ENCODE data around the gene EZH1. TPM values are rescaled to one million over a fixed set of nuclear protein-coding genes. Genes with fewer than 3 reads are reported as not detected.
"Not testable (repeated sequence)": the region's sequence is repeated elsewhere in the genome, so short reads cannot be mapped to it uniquely, and the experiment has no call there.

Gene EZH1
- total and polyA plus RNA-seq, 2 donors, result 18.5 to 38.8 TPM

DNA sequence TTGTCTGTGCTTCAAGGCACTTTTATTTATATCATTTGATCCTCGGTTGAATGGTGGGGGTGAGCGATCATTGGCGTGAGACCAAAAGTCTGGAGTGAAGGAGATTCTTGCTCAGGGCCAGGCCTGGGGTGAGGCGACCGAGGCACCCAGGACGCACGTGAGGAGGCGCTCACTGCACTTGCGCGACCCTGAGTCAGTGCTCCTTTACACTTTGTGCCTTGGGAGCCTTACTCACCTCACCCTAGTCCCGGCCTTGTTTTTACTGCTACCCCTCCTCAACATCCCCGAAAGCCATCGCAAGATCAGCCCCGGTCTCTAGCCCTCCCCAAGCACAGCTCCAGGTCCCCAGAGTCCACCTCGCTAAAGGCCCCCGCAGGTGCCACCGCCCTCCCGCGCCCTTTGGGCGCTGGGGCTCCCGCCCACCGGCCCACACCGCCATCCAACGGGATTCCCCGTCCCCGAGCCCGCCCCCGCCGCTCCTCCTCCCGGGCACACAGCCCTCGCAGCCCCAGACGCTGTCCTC is 496 bp downstream of the EZH1 start:
- Histone ChIP-seq H3K27ac (ENCODE audit: low read depth in 1 of 2, low read length in 1 of 2) (peak overlapping the region; percentile 86 to 96), H3K36me3 (ENCODE audit: control insufficient read depth in 2 of 2, insufficient read depth in 2 of 2, low read length in 1 of 2) (peaks cover 0 to 3% of the 10 kb centered on the region in 2 donors), H3K4me3 (ENCODE audit: low read length in 2 of 2) (peak overlapping the region; percentile 81 to 97), H3K9me3 (ENCODE audit: control insufficient read depth in 2 of 2, insufficient read depth in 1 of 2, low read length in 1 of 2) (peaks cover 0 to 4% of the 10 kb centered on the region in 2 donors), H3K27me3 (ENCODE audit: control insufficient read depth in 2 of 2, insufficient read depth in 1 of 2, low read length in 1 of 2) (peaks cover 4 to 19% of the 10 kb centered on the region in 2 donors), H3K4me1 (ENCODE audit: control insufficient read depth in 2 of 2, insufficient read depth in 2 of 2, low read length in 2 of 2) (peaks cover 5 to 20% of the 10 kb centered on the region in 2 donors)
- 2% methylated on average over 32 of the region's 32 CpGs for WGBS
- peak in 7 of 9 donors; percentile 18 to 65 (median 41) for DNase-seq (ENCODE audit: low read depth in 6 of 9, low spot score in 9 of 9)

DNA sequence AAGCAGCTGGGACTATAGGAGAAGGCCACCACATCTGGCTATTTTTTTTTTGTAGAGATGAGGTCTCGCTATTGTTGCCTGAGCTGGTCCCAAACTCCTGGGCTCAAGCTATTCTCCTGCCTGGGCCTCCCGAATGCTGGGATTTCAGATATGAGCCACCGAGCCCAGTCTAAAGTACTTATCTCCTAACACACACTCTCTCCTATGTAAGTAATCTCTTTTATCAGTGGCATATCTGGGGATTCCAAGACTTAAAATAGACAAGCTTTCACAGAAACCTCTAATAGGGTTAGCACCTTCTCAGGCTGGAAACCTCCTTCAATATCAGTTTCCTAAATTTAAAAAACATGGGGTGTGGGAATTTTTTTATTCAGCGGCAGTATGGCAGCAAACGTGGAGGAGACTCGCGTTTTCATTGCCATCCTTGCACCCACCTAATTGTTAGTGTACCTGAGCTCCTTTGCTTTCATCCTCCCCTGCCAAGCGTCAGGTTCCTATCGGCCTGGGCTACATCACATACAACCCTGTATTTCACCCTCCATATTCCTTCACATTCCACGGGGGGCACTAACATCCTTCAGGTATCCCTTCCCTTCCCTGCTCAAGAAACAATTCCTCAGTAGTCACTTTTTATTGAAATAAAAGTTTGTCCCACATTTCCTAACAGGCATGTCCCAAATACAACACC is 1.1 kb downstream of the EZH1 start:
- H3K9me3 ChIP-seq (ENCODE audit: control insufficient read depth in 2 of 2, insufficient read depth in 1 of 2, low read length in 1 of 2), result peaks cover 0 to 4% of the 10 kb centered on the region in 2 donors
- no peak for DNase-seq (ENCODE audit: low read depth in 6 of 9, low spot score in 9 of 9)
- H3K27ac ChIP-seq (ENCODE audit: low read depth in 1 of 2, low read length in 1 of 2), result peak overlapping the region in 1 of 2 donors; percentile 96
- peaks cover 0 to 3% of the 10 kb centered on the region in 2 donors for H3K36me3 ChIP-seq (ENCODE audit: control insufficient read depth in 2 of 2, insufficient read depth in 2 of 2, low read length in 1 of 2)
- peak overlapping the region; percentile 81 to 97 for H3K4me3 ChIP-seq (ENCODE audit: low read length in 2 of 2)
- peaks cover 5 to 20% of the 10 kb centered on the region in 2 donors for H3K4me1 ChIP-seq (ENCODE audit: control insufficient read depth in 2 of 2, insufficient read depth in 2 of 2, low read length in 2 of 2)
- 76% methylated on average over 10 of the region's 10 CpGs for WGBS
- H3K27me3 ChIP-seq (ENCODE audit: control insufficient read depth in 2 of 2, insufficient read depth in 1 of 2, low read length in 1 of 2), result peaks cover 4 to 15% of the 10 kb centered on the region in 2 donors

DNA sequence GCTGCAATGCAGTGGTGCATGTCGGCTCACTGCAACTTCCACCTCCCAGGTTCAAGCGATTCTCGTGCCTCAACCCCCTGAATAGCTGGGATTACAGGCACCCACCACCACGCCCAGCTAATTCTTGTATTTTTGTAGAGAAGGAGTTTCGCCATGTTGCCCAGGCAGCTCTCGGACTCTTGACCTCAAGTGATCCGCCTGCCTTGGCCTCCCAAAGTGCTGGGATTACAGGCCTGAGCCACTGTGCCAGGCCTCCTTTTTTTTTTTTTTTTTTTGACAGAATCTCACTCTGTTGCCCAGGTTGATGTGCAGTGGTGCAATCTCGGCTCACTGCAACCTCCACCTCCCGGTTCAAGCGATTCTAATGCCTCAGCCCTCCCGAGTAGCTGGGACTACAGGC is 1.9 kb downstream of the EZH1 start:
- not testable (repeated sequence) for H3K27ac ChIP-seq (ENCODE audit: low read depth in 1 of 2, low read length in 1 of 2); H3K4me3 ChIP-seq (ENCODE audit: low read length in 2 of 2); H3K9me3 ChIP-seq (ENCODE audit: control insufficient read depth in 2 of 2, insufficient read depth in 1 of 2, low read length in 1 of 2); H3K36me3 ChIP-seq (ENCODE audit: control insufficient read depth in 2 of 2, insufficient read depth in 2 of 2, low read length in 1 of 2); DNase-seq (ENCODE audit: low read depth in 6 of 9, low spot score in 9 of 9)
- peaks cover 4 to 15% of the 10 kb centered on the region in 2 donors for H3K27me3 ChIP-seq (ENCODE audit: control insufficient read depth in 2 of 2, insufficient read depth in 1 of 2, low read length in 1 of 2)
- peaks cover 5 to 20% of the 10 kb centered on the region in 2 donors for H3K4me1 ChIP-seq (ENCODE audit: control insufficient read depth in 2 of 2, insufficient read depth in 2 of 2, low read length in 2 of 2)
- WGBS, result 96% methylated on average over 11 of the region's 11 CpGs

DNA sequence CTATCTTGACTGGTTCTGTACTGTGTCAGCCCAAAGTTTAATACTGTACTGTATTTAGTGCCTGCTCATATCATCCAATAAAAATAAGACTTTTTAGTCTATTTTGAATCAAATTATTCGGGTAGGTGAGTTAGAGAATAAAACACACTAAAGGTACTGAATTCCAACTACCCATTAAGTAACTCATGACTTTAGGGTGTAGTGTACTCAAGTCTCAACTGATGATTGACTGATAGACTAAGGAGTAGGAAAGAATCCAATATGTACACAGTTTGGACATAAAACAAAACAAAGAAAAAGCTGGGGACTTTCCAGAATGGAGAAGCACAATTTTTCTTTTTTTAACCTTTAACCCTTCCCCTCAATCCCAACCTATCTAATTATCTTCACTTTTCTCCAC is 4.1 kb downstream of the EZH1 start:
- DNase-seq (ENCODE audit: low read depth in 6 of 9, low spot score in 9 of 9), result no peak
- H3K9me3 ChIP-seq (ENCODE audit: control insufficient read depth in 2 of 2, insufficient read depth in 1 of 2, low read length in 1 of 2), result peaks cover 0 to 4% of the 10 kb centered on the region in 2 donors
- H3K4me1 ChIP-seq (ENCODE audit: control insufficient read depth in 2 of 2, insufficient read depth in 2 of 2, low read length in 2 of 2), result peaks cover 5 to 20% of the 10 kb centered on the region in 2 donors
- WGBS, result 93% methylated on average over 1 of the region's 1 CpG
- no peak overlapping the region for H3K27ac ChIP-seq (ENCODE audit: low read depth in 1 of 2, low read length in 1 of 2)
- no peak overlapping the region for H3K4me3 ChIP-seq (ENCODE audit: low read length in 2 of 2)
- peaks cover 0 to 3% of the 10 kb centered on the region in 2 donors for H3K27me3 ChIP-seq (ENCODE audit: control insufficient read depth in 2 of 2, insufficient read depth in 1 of 2, low read length in 1 of 2)
- peaks cover 0 to 6% of the 10 kb centered on the region in 2 donors for H3K36me3 ChIP-seq (ENCODE audit: control insufficient read depth in 2 of 2, insufficient read depth in 2 of 2, low read length in 1 of 2)

DNA sequence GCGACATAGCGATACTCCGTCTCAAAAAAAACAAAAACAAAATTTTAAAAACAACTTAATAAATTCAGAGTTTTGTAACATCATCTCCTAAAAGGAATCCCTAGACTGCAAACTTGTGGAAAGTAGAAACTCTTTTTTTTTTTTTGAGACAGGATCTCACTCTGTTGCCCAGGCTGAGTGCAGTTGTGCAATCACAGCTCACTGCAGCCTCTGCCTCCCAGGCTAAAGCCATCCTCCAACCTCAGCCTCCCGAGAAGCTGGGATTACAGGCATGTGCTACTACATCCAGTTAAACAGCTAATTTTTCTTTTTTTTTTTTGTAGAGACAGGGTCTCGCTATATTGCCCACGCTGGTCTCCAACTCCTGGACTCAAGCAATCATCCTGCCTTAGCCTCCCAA is 19.7 kb downstream of the EZH1 start:
- Histone ChIP-seq H3K27ac (ENCODE audit: low read depth in 1 of 2, low read length in 1 of 2) (no peak overlapping the region), H3K9me3 (ENCODE audit: control insufficient read depth in 2 of 2, insufficient read depth in 1 of 2, low read length in 1 of 2) (no peaks in the 10 kb centered on the region), H3K36me3 (ENCODE audit: control insufficient read depth in 2 of 2, insufficient read depth in 2 of 2, low read length in 1 of 2) (peaks cover 57 to 71% of the 10 kb centered on the region in 2 donors), H3K4me1 (ENCODE audit: control insufficient read depth in 2 of 2, insufficient read depth in 2 of 2, low read length in 2 of 2) (no peaks in the 10 kb centered on the region), H3K4me3 (ENCODE audit: low read length in 2 of 2) (no peak overlapping the region), H3K27me3 (ENCODE audit: control insufficient read depth in 2 of 2, insufficient read depth in 1 of 2, low read length in 1 of 2) (no peaks in the 10 kb centered on the region)
- WGBS, result 97% methylated on average over 6 of the region's 6 CpGs
- no peak for DNase-seq (ENCODE audit: low read depth in 6 of 9, low spot score in 9 of 9)

DNA sequence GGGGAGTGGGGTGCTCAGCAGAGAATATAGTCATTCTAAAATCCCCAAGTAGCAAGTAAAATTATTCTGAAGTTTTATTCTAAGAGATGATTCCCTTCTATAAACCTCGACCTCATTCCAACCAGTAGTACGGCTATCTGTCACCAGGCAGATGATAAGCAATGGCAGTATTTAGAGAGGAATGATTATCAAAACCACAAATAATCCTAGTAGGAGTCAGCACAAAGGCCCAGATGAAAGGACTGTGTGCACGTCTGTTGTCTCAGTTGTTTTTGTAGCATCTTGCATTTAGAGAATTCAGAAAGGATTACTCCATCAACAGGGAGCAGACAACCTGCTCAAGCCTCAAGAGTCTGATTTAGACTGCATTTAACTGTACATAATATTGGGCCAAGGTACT is 21.2 kb downstream of the EZH1 start:
- WGBS, result over 99% methylated on average over 3 of the region's 3 CpGs
- no peaks in the 10 kb centered on the region for H3K4me1 ChIP-seq (ENCODE audit: control insufficient read depth in 2 of 2, insufficient read depth in 2 of 2, low read length in 2 of 2)
- H3K36me3 ChIP-seq (ENCODE audit: control insufficient read depth in 2 of 2, insufficient read depth in 2 of 2, low read length in 1 of 2), result peaks cover 59 to 76% of the 10 kb centered on the region in 2 donors

DNA sequence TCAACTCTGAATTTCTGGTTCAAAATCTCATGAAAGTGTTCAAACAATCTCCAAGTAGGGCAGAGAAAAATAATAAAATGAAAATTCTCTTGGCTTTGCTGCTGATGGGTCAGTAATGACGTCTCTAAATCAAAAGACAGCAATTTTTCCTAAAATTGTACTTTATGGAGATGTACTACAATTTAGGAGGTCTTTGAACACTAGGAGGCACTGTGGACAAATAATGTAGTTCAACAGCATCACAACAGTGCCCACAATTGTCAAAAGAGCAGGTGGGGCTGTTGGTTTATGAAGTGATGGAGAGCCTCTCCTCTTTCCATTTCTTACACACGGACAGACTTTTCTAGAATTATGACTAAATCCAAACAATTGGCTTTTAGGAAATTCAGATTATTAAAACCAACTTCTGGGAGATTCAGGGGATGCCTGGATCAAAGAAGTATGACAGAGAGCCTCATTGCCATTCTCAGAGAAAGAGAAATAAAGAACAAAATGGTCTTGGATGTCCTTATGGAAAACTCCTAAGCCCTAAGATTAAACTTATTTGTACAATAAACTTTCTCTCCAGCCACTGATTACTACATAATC is 23.8 kb downstream of the EZH1 start:
- H3K36me3 ChIP-seq (ENCODE audit: control insufficient read depth in 2 of 2, insufficient read depth in 2 of 2, low read length in 1 of 2), result peaks cover 62 to 82% of the 10 kb centered on the region in 2 donors
- H3K27ac ChIP-seq (ENCODE audit: low read depth in 1 of 2, low read length in 1 of 2), result no peak overlapping the region
- no peaks in the 10 kb centered on the region for H3K27me3 ChIP-seq (ENCODE audit: control insufficient read depth in 2 of 2, insufficient read depth in 1 of 2, low read length in 1 of 2)
- no peak overlapping the region for H3K4me3 ChIP-seq (ENCODE audit: low read length in 2 of 2)
- no peaks in the 10 kb centered on the region for H3K9me3 ChIP-seq (ENCODE audit: control insufficient read depth in 2 of 2, insufficient read depth in 1 of 2, low read length in 1 of 2)
- 38% methylated on average over 2 of the region's 2 CpGs for WGBS
- H3K4me1 ChIP-seq (ENCODE audit: control insufficient read depth in 2 of 2, insufficient read depth in 2 of 2, low read length in 2 of 2), result no peaks in the 10 kb centered on the region
- peak in 7 of 9 donors; percentile 46 to 82 (median 60) for DNase-seq (ENCODE audit: low read depth in 6 of 9, low spot score in 9 of 9)

More for the DNA sequence above, 21.2 kb downstream of the EZH1 start:
- no peak for DNase-seq (ENCODE audit: low read depth in 6 of 9, low spot score in 9 of 9)
- Histone ChIP-seq H3K27me3 (ENCODE audit: control insufficient read depth in 2 of 2, insufficient read depth in 1 of 2, low read length in 1 of 2) (no peaks in the 10 kb centered on the region), H3K27ac (ENCODE audit: low read depth in 1 of 2, low read length in 1 of 2) (no peak overlapping the region), H3K9me3 (ENCODE audit: control insufficient read depth in 2 of 2, insufficient read depth in 1 of 2, low read length in 1 of 2) (no peaks in the 10 kb centered on the region), H3K4me3 (ENCODE audit: low read length in 2 of 2) (no peak overlapping the region)

DNA sequence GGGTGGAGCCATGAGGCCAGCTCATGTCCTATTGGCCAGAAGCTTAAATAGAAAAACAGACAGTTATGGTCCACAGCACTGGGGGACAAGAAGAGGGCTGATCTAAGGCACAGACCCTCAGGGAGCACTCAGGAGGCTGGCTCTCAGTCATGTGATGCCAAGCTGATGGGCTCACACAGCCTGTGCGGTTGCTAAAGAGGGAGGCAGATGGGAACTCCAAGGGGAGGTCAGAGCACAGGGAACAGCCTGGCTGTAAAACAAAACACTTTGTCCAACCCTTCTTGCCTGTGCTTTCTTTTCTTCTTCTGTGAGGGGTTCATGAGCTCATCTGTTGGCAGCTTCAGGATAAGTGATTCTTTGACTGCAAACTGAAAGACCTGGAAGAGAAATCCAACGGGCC is 35.3 kb downstream of the EZH1 start:
- H3K27ac ChIP-seq (ENCODE audit: low read depth in 1 of 2, low read length in 1 of 2), result no peak overlapping the region
- 98% methylated on average over 2 of the region's 2 CpGs for WGBS
- no peak for DNase-seq (ENCODE audit: low read depth in 6 of 9, low spot score in 9 of 9)
- no peak overlapping the region for H3K4me3 ChIP-seq (ENCODE audit: low read length in 2 of 2)
- no peaks in the 10 kb centered on the region for H3K27me3 ChIP-seq (ENCODE audit: control insufficient read depth in 2 of 2, insufficient read depth in 1 of 2, low read length in 1 of 2)
- H3K4me1 ChIP-seq (ENCODE audit: control insufficient read depth in 2 of 2, insufficient read depth in 2 of 2, low read length in 2 of 2), result peaks cover 6 to 26% of the 10 kb centered on the region in 2 donors
- peaks cover 83 to 87% of the 10 kb centered on the region in 2 donors for H3K36me3 ChIP-seq (ENCODE audit: control insufficient read depth in 2 of 2, insufficient read depth in 2 of 2, low read length in 1 of 2)
- H3K9me3 ChIP-seq (ENCODE audit: control insufficient read depth in 2 of 2, insufficient read depth in 1 of 2, low read length in 1 of 2), result no peaks in the 10 kb centered on the region

DNA sequence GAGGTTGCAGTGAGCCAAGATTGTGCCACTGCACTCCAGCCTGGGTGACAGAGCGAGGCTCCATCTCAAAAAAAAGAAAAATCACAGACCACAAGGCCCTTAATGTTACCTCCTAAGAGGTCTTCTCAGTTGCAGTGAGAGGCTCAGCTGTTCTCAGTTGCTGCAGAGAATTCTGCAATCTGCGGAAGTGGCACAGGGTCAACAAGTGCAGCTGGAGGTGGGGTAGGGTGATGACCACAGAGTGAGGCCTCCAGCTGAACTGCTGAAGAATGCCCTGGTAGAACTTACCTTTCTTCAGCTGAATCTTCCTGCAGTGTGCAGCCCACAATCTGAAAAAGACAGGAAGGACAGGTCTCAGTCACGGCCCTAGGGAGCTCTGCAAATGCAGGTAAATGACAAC is 36.3 kb downstream of the EZH1 start:
- Histone ChIP-seq H3K27ac (ENCODE audit: low read depth in 1 of 2, low read length in 1 of 2) (no peak overlapping the region), H3K27me3 (ENCODE audit: control insufficient read depth in 2 of 2, insufficient read depth in 1 of 2, low read length in 1 of 2) (no peaks in the 10 kb centered on the region), H3K36me3 (ENCODE audit: control insufficient read depth in 2 of 2, insufficient read depth in 2 of 2, low read length in 1 of 2) (peaks cover 86 to 89% of the 10 kb centered on the region in 2 donors), H3K4me3 (ENCODE audit: low read length in 2 of 2) (no peak overlapping the region), H3K9me3 (ENCODE audit: control insufficient read depth in 2 of 2, insufficient read depth in 1 of 2, low read length in 1 of 2) (no peaks in the 10 kb centered on the region), H3K4me1 (ENCODE audit: control insufficient read depth in 2 of 2, insufficient read depth in 2 of 2, low read length in 2 of 2) (peaks cover 6 to 30% of the 10 kb centered on the region in 2 donors)
- DNase-seq (ENCODE audit: low read depth in 6 of 9, low spot score in 9 of 9), result no peak
- 99% methylated on average over 3 of the region's 3 CpGs for WGBS
